Stimulated activated naive CD8-positive, alpha-beta T cell treated with anti-CD3 and anti-CD28 coated beads, Interleukin-15, amount 100 ng/mL, for 72 hours (primary cell): ENCODE data around the gene CTSO.
"Not testable (repeated sequence)": the region's sequence is repeated elsewhere in the genome, so short reads cannot be mapped to it uniquely, and the experiment has no call there.

Experiments used
- ATAC-seq: fragments of 150-1000 bp; cut with Tn5 transposase; 2 replicates; pipeline ENCODE4 v1.10.0; 2021; ENCODE audit warnings: mild to moderate bottlenecking, moderate library complexity
- DNase-seq, 2 donors: peaks; one replicate each; pipeline ENCODE4 v3.0.0; 2021 to 2022
- H3K27ac Mint-ChIP-seq, 2 donors: one replicate each; pipeline ENCODE4 v1.8.0; 2022; ENCODE audit warnings: mild to moderate bottlenecking in 2 of 2, mixed read lengths in 2 of 2, moderate library complexity in 2 of 2
- H3K27me3 Mint-ChIP-seq: one replicate; pipeline ENCODE4 v1.8.0; 2022; ENCODE audit warnings: mixed read lengths
- H3K4me1 Mint-ChIP-seq: one replicate; pipeline ENCODE4 v1.8.0; 2022; ENCODE audit warnings: mild to moderate bottlenecking, mixed read lengths
- H3K4me3 Mint-ChIP-seq, 2 donors: one replicate each; pipeline ENCODE4 v1.8.0; 2022; ENCODE audit warnings: mild to moderate bottlenecking in 2 of 2, mixed read lengths in 2 of 2, moderate library complexity in 1 of 2
- H3K9me3 Mint-ChIP-seq, 2 donors: one replicate each; pipeline ENCODE4 v1.8.0; 2022; ENCODE audit warnings: mixed read lengths in 2 of 2

Gene CTSO

DNA sequence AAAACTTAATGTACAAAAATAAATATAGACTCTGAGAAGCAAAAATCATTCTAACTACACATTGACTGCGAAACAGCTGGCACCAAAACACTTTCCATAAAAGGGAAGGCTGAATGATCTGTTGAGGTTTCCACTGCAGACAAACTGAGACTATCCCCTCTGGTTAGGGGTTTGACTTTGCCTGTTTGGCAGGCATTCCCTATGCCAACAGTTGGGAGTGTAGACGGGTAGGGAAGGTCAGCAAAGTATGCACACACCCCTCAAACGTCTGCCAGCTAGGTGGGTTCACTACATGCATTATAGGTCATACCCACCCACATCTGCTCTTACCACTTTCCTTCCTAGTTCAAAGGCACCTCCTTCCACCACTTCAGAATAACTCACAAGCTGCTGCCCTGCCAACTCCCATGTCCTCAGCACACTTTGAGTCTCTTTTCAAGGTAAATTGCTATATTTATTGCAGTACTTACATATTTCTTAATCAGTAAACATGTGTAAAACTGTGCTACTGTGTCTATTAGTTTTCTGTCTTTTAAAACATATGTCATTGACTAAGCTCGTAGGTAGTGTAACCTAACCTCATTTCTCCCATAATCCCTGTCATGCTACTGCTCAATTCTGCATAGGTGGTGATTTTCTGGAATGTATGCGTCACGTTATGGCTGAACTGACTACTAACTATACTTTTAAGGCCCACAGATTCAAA, 12.4 kb downstream of the CTSO start:
- ATAC-seq (no peak), DNase-seq (no peak)
- Mint-ChIP-seq H3K27me3 (no peaks in the 10 kb centered on the region), H3K27ac (no peak overlapping the region), H3K9me3 (no peaks in the 10 kb centered on the region), H3K4me1 (no peaks in the 10 kb centered on the region), H3K4me3 (no peak overlapping the region)

- H3K4me1 Mint-ChIP-seq: no peaks in the 10 kb centered on the region
- DNase-seq: no peak
- H3K27ac Mint-ChIP-seq: no peak overlapping the region
- no peaks in the 10 kb centered on the region for H3K27me3 Mint-ChIP-seq
- ATAC-seq: no peak
- peaks cover 10 to 14% of the 10 kb centered on the region in 2 donors for H3K9me3 Mint-ChIP-seq
- no peak overlapping the region for H3K4me3 Mint-ChIP-seq
Observed at GRCh38 chr4:155935389-155935986, 18.2 kb downstream of the CTSO start.

- peaks cover 10 to 17% of the 10 kb centered on the region in 2 donors for H3K9me3 Mint-ChIP-seq
- H3K4me3 Mint-ChIP-seq, H3K27me3 Mint-ChIP-seq, H3K4me1 Mint-ChIP-seq, H3K27ac Mint-ChIP-seq, ATAC-seq, DNase-seq: not testable (repeated sequence)
Observed at GRCh38 chr4:155934634-155935033, 19.0 kb downstream of the CTSO start.

DNA sequence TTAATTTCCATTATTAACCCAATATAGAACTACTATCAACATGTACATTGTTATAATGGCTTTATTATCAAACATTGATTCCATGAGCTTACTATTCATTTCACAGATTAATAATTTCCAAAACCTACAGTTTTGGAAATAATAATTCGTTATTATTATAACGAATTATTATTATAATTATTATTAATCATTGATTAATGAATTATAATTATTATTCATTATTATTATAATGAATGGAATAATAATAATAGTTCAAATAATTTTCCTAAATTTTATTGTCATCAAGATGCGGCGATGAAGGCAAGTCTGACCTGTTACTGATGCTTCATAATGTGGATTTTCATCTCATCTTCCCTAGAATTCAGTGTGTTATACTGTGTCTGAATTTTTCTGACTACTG, 22.0 kb downstream of the CTSO start:
- ATAC-seq: no peak
- Mint-ChIP-seq H3K4me3 (no peak overlapping the region), H3K4me1 (no peaks in the 10 kb centered on the region), H3K9me3 (peaks cover 10 to 17% of the 10 kb centered on the region in 2 donors), H3K27me3 (no peaks in the 10 kb centered on the region), H3K27ac (no peak overlapping the region)
- no peak for DNase-seq

DNA sequence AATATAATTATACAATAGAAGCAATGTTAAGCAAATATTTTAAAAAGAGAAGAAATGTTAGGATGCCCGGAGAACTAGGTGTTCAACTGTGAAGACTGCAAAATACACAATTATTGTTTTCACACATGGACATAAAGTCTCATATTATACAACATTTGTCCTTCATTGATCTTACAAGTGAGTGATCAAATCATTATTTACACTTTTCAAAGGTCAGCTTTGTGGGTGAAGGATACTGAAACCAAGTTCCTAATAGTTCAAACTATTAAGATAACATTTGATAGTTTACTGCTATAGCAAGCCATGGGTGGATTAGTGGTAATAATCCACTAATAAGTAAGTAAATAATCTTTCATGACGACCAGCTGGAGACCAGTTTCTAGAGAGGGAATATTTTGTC, 23.3 kb downstream of the CTSO start:
- Mint-ChIP-seq H3K9me3 (peaks cover 10 to 17% of the 10 kb centered on the region in 2 donors), H3K27ac (no peak overlapping the region), H3K27me3 (no peaks in the 10 kb centered on the region), H3K4me1 (no peaks in the 10 kb centered on the region), H3K4me3 (no peak overlapping the region)
- ATAC-seq (no peak), DNase-seq (no peak)

- Mint-ChIP-seq H3K4me1 (no peaks in the 10 kb centered on the region), H3K27ac (no peak overlapping the region), H3K9me3 (peaks cover 10 to 17% of the 10 kb centered on the region in 2 donors), H3K27me3 (no peaks in the 10 kb centered on the region), H3K4me3 (no peak overlapping the region)
- ATAC-seq (no peak), DNase-seq (no peak)
Observed at GRCh38 chr4:155929833-155930232, 23.8 kb downstream of the CTSO start.

DNA sequence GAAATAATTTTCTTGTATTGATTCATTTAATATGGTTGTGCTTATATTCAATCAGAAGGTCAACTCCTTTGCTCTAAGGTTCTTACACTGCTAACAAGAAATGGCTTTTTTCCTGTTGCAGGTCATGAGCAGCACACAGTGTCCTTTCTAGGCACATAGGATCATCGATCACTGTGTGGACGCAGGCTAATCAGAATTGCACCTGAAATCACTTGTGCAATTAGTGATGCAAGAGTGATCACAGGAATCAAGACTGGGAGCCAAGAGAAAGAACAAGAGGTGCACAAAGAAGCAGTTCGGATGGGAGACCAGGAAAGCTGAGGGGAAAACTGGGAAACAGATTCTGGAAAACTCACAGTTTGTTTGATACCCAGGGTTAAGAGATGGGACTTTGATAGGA, 29.0 kb downstream of the CTSO start:
- ATAC-seq: no peak
- H3K9me3 Mint-ChIP-seq: peaks cover 6 to 14% of the 10 kb centered on the region in 2 donors
- H3K27me3 Mint-ChIP-seq: no peaks in the 10 kb centered on the region
- no peak for DNase-seq
- H3K4me3 Mint-ChIP-seq: no peak overlapping the region
- no peak overlapping the region for H3K27ac Mint-ChIP-seq
- H3K4me1 Mint-ChIP-seq: no peaks in the 10 kb centered on the region

GRCh38 chr4:155921597-155921996, 32.1 kb downstream of the CTSO start:
- H3K27me3 Mint-ChIP-seq: no peaks in the 10 kb centered on the region
- H3K27ac Mint-ChIP-seq: no peak overlapping the region
- DNase-seq: no peak
- H3K9me3 Mint-ChIP-seq: peaks cover 6 to 14% of the 10 kb centered on the region in 2 donors
- ATAC-seq: no peak
- no peaks in the 10 kb centered on the region for H3K4me1 Mint-ChIP-seq
- no peak overlapping the region for H3K4me3 Mint-ChIP-seq

- DNase-seq (no peak), ATAC-seq (no peak)
- no peak overlapping the region for H3K4me3 Mint-ChIP-seq
- H3K4me1 Mint-ChIP-seq: peaks cover 13% of the 10 kb centered on the region
- H3K9me3 Mint-ChIP-seq: no peaks in the 10 kb centered on the region
- H3K27ac Mint-ChIP-seq: no peak overlapping the region
- no peaks in the 10 kb centered on the region for H3K27me3 Mint-ChIP-seq
Observed at GRCh38 chr4:155914782-155915181, 38.9 kb downstream of the CTSO start.

DNA sequence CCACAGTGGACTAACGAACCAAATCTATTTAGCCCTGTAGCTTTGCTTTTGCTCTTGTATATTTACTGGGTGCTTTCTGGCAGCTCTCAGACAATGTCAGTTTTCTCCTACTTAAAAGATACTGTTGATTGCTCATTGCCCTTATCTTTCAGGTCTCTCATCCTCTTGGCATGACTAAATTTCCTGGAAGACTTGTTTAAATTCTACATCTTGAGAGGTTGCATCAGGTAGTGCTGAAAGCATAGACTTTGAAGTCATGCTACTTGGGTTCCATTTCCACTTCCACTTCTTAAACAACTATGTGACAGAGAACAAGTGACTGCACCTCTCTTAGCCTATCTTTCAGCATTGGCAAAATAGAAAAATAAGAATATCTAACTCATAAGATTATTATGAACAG, 41.8 kb downstream of the CTSO start:
- ATAC-seq (peak; percentile 79), DNase-seq (no peak)
- H3K4me3 Mint-ChIP-seq: no peak overlapping the region
- H3K27me3 Mint-ChIP-seq: no peaks in the 10 kb centered on the region
- peak overlapping the region in 1 of 2 donors; percentile 62 for H3K27ac Mint-ChIP-seq
- peaks cover 21% of the 10 kb centered on the region for H3K4me1 Mint-ChIP-seq
- no peaks in the 10 kb centered on the region for H3K9me3 Mint-ChIP-seq

GRCh38 chr4:155909615-155910226, 43.9 kb downstream of the CTSO start:
- no peaks in the 10 kb centered on the region for H3K27me3 Mint-ChIP-seq
- no peak overlapping the region for H3K27ac Mint-ChIP-seq
- ATAC-seq (no peak), DNase-seq (no peak)
- H3K9me3 Mint-ChIP-seq: no peaks in the 10 kb centered on the region
- H3K4me1 Mint-ChIP-seq: peaks cover 21% of the 10 kb centered on the region
- H3K4me3 Mint-ChIP-seq: no peak overlapping the region

DNA sequence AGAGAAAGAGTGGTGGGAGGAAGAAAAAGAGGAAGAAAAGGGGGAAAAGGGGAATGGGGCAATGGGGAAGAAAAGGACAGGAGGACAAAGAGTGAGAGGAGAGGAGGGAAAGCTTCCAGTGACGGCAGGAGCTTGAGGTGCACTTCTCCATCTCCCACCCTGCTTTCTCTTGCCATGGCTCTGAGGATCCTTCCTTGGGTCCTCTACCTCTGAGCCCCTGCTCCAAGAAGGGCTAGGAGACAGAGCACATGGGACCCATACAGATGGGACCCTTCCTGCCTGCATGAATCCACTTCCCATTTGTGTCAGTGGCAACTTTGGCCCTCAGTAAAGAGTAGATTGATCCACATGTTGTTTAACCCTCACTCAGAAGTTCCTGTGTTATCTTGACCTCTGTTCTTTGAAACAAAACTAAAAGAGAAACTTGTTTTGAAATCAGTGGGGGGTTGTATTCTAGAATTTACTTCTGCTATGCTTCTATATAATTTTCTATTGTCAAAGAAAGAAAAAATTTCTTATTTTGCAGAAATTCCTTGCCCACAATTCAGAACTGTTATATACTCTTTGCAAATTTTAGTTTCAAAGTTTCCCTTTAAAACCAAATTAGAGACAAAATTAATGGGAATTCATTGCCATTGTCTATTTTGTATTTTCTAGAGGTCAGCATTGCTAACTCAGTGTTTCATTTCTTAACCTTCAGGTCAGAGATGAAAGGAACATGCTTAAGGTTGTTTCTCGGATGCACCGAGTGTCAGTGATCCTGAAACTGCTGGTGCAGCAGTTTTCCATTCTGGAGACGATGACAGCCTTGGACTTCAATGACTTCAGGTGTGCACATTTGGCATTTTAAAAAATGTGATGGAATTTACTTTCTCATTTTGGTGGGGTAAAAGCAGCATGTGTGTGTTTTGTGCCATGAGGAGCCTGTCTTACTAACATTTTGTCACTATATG, 45.2 kb downstream of the CTSO start:
- ATAC-seq (no peak), DNase-seq (no peak)
- Mint-ChIP-seq H3K4me1 (peaks cover 21% of the 10 kb centered on the region), H3K9me3 (no peaks in the 10 kb centered on the region), H3K4me3 (peak overlapping the region; percentile 16 to 36), H3K27ac (no peak overlapping the region), H3K27me3 (peaks cover 7% of the 10 kb centered on the region)

- H3K27me3 Mint-ChIP-seq: peaks cover 9% of the 10 kb centered on the region
- H3K27ac Mint-ChIP-seq: no peak overlapping the region
- H3K9me3 Mint-ChIP-seq: no peaks in the 10 kb centered on the region
- H3K4me1 Mint-ChIP-seq: peaks cover 16% of the 10 kb centered on the region
- DNase-seq (no peak), ATAC-seq (no peak)
- no peak overlapping the region for H3K4me3 Mint-ChIP-seq
Observed at GRCh38 chr4:155907556-155907955, 46.1 kb downstream of the CTSO start.

- peaks cover 8% of the 10 kb centered on the region for H3K4me1 Mint-ChIP-seq
- no peak overlapping the region for H3K27ac Mint-ChIP-seq
- no peak for DNase-seq
- no peak overlapping the region for H3K4me3 Mint-ChIP-seq
- no peak for ATAC-seq
- no peaks in the 10 kb centered on the region for H3K9me3 Mint-ChIP-seq
- H3K27me3 Mint-ChIP-seq: peaks cover 9% of the 10 kb centered on the region
Observed at GRCh38 chr4:155906554-155907247, 47.0 kb downstream of the CTSO start.

- H3K27me3 Mint-ChIP-seq: peaks cover 9% of the 10 kb centered on the region
- ATAC-seq (no peak), DNase-seq (no peak)
- H3K27ac Mint-ChIP-seq: no peak overlapping the region
- no peaks in the 10 kb centered on the region for H3K9me3 Mint-ChIP-seq
- H3K4me3 Mint-ChIP-seq: no peak overlapping the region
- H3K4me1 Mint-ChIP-seq: peaks cover 8% of the 10 kb centered on the region
Observed at GRCh38 chr4:155904331-155904730, 49.3 kb downstream of the CTSO start.
